Measurements from ENCODE around the gene KDM7A. TPM values are rescaled to one million over a fixed set of nuclear protein-coding genes. Genes with fewer than 3 reads are reported as not detected.
"Not testable (repeated sequence)": the region's sequence is repeated elsewhere in the genome, so short reads cannot be mapped to it uniquely, and the experiment has no call there.

Gene KDM7A
- total RNA-seq, 1 experiment from 2014 or later, result 12.4 TPM

GRCh38 chr7:140126435-140127034 is 50.2 kb downstream of the KDM7A start:
- intact Hi-C loops (cut with micrococcal nuclease), result no loop called here
- H3K36me3 Mint-ChIP-seq (ENCODE audit: insufficient read depth, unreplicated experiment), result peaks cover 43% of the 10 kb centered on the region
- H3K4me3 Mint-ChIP-seq (ENCODE audit: unreplicated experiment), result no peak overlapping the region
- H3K27me3 Mint-ChIP-seq (ENCODE audit: insufficient read depth, unreplicated experiment), result no peaks in the 10 kb centered on the region
- no peak overlapping the region for H3K27ac Mint-ChIP-seq (ENCODE audit: low read depth, unreplicated experiment)
- H3K9me3 Mint-ChIP-seq (ENCODE audit: unreplicated experiment), result no peaks in the 10 kb centered on the region
- no peaks in the 10 kb centered on the region for H3K4me1 Mint-ChIP-seq (ENCODE audit: insufficient read depth, unreplicated experiment)
- no TSS peak for BruUV-seq (replicated peaks)
- POLR2A ChIA-PET, result interaction anchor here (0.6 kb wide), 1 partner anchor 41 kb away, joined by 5 read pairs; no protein-coding TSS in a partner anchor
- DNase-seq (ENCODE audit: unreplicated experiment), result no peak
- TF ChIP-seq, protein P1, sequence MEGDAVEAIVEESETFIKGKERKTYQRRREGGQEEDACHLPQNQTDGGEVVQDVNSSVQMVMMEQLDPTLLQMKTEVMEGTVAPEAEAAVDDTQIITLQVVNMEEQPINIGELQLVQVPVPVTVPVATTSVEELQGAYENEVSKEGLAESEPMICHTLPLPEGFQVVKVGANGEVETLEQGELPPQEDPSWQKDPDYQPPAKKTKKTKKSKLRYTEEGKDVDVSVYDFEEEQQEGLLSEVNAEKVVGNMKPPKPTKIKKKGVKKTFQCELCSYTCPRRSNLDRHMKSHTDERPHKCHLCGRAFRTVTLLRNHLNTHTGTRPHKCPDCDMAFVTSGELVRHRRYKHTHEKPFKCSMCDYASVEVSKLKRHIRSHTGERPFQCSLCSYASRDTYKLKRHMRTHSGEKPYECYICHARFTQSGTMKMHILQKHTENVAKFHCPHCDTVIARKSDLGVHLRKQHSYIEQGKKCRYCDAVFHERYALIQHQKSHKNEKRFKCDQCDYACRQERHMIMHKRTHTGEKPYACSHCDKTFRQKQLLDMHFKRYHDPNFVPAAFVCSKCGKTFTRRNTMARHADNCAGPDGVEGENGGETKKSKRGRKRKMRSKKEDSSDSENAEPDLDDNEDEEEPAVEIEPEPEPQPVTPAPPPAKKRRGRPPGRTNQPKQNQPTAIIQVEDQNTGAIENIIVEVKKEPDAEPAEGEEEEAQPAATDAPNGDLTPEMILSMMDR (IDR thresholded peaks at IDR 0.05; ENCODE audit: unreplicated experiment), result no peak
- CTCF ChIA-PET, result interaction anchor here (1.2 to 1.4 kb wide), 3 partner anchors 9 to 200 kb away, joined by 3 to 5 read pairs (median 3); no protein-coding TSS in a partner anchor

DNA sequence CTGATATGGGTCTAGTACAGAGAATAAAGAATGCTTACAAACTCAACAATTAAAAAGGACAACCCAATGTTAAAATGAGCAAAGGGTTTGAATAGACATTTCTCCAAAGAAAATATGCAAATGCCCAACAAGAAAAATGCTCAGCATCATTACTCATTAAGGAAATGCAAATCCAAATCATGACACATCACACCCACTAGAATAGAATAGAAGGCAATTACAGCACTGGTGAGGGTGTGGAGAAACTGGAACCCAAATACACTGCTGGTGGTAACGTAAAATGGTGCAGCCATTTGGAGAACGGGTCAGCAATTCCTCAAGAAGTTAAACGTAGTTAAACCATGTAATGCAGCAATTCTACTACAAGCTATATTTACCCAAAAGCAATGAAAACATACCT is 53.8 kb downstream of the KDM7A start:
- H3K36me3 Mint-ChIP-seq (ENCODE audit: insufficient read depth, unreplicated experiment), result peaks cover 26% of the 10 kb centered on the region
- H3K27ac Mint-ChIP-seq (ENCODE audit: low read depth, unreplicated experiment), result no peak overlapping the region
- BruUV-seq (replicated peaks), result no TSS peak
- intact Hi-C loops (cut with micrococcal nuclease), result no loop called here
- H3K4me1 Mint-ChIP-seq (ENCODE audit: insufficient read depth, unreplicated experiment), result no peaks in the 10 kb centered on the region
- no peaks in the 10 kb centered on the region for H3K9me3 Mint-ChIP-seq (ENCODE audit: unreplicated experiment)
- ChIA-PET POLR2A (no interaction called here), CTCF (interaction anchor here (0.6 to 0.7 kb wide), 2 partner anchors 11 to 1519 kb away, joined by 3 to 4 read pairs; no protein-coding TSS in a partner anchor)
- no peak for DNase-seq (ENCODE audit: unreplicated experiment)
- no peaks in the 10 kb centered on the region for H3K27me3 Mint-ChIP-seq (ENCODE audit: insufficient read depth, unreplicated experiment)
- no peak overlapping the region for H3K4me3 Mint-ChIP-seq (ENCODE audit: unreplicated experiment)
- TF ChIP-seq, protein P1 (IDR thresholded peaks at IDR 0.05; ENCODE audit: unreplicated experiment), result no peak

- BruUV-seq (replicated peaks), result no TSS peak
- Mint-ChIP-seq H3K36me3 (ENCODE audit: insufficient read depth, unreplicated experiment) (peaks cover 20% of the 10 kb centered on the region), H3K27me3 (ENCODE audit: insufficient read depth, unreplicated experiment) (no peaks in the 10 kb centered on the region), H3K27ac (ENCODE audit: low read depth, unreplicated experiment) (no peak overlapping the region), H3K4me3 (ENCODE audit: unreplicated experiment) (no peak overlapping the region), H3K4me1 (ENCODE audit: insufficient read depth, unreplicated experiment) (no peaks in the 10 kb centered on the region), H3K9me3 (ENCODE audit: unreplicated experiment) (no peaks in the 10 kb centered on the region)
- CTCF ChIA-PET, result interaction anchor here (0.7 kb wide), 1 partner anchor 1052 kb away, joined by 3 read pairs; no protein-coding TSS in a partner anchor
- DNase-seq (ENCODE audit: unreplicated experiment), result no peak
- POLR2A ChIA-PET, result no interaction called here
- intact Hi-C loops (cut with micrococcal nuclease), result no loop called here
- TF ChIP-seq, protein P1 (IDR thresholded peaks at IDR 0.05; ENCODE audit: unreplicated experiment), result no peak
These were observed 55.5 kb downstream of the KDM7A start for GRCh38 chr7:140121326-140121725.

- CTCF ChIA-PET; BruUV-seq (replicated peaks); DNase-seq (ENCODE audit: unreplicated experiment); H3K27me3 Mint-ChIP-seq (ENCODE audit: insufficient read depth, unreplicated experiment); intact Hi-C loops (cut with micrococcal nuclease); H3K9me3 Mint-ChIP-seq (ENCODE audit: unreplicated experiment); H3K4me3 Mint-ChIP-seq (ENCODE audit: unreplicated experiment); H3K27ac Mint-ChIP-seq (ENCODE audit: low read depth, unreplicated experiment); H3K4me1 Mint-ChIP-seq (ENCODE audit: insufficient read depth, unreplicated experiment): not testable (repeated sequence)
- H3K36me3 Mint-ChIP-seq (ENCODE audit: insufficient read depth, unreplicated experiment), result peaks cover 24% of the 10 kb centered on the region
- POLR2A ChIA-PET, result interaction anchor here (0.6 kb wide), 1 partner anchor 23 kb away, joined by 3 read pairs; no protein-coding TSS in a partner anchor
These were observed 62.0 kb downstream of the KDM7A start for GRCh38 chr7:140114817-140115216.

DNA sequence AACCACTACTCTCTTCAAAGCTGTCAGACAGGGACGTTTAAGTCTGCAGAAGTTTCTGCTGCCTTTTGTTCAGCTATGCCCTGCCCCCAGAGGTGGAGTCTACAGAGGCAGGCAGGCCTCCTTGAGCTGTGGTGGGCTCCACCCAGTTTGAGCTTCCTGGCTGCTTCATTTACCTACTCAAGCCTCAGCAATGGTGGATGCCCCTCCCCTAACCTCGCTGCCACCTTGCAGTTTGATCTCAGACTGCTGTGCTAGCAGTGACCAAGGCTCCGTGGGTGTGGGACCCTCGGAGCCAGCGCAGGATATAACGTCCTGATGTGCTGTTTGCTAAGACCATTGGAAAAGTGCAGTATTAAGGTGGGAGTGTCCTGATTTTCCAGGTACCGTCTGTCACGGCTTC is 68.0 kb downstream of the KDM7A start:
- peaks cover 40% of the 10 kb centered on the region for H3K36me3 Mint-ChIP-seq (ENCODE audit: insufficient read depth, unreplicated experiment)
- H3K27ac Mint-ChIP-seq (ENCODE audit: low read depth, unreplicated experiment); H3K27me3 Mint-ChIP-seq (ENCODE audit: insufficient read depth, unreplicated experiment); H3K4me3 Mint-ChIP-seq (ENCODE audit: unreplicated experiment); BruUV-seq (replicated peaks); DNase-seq (ENCODE audit: unreplicated experiment); POLR2A ChIA-PET; H3K4me1 Mint-ChIP-seq (ENCODE audit: insufficient read depth, unreplicated experiment); CTCF ChIA-PET; H3K9me3 Mint-ChIP-seq (ENCODE audit: unreplicated experiment); intact Hi-C loops (cut with micrococcal nuclease): not testable (repeated sequence)

Measured in MCF 10A (cell line).